GM04503 (cell line): ENCODE data around the gene P2RX2.

Source experiments
- DNase-seq: peaks from one replicate; pipeline ENCODE4 v3.0.0-alpha.2; 2012; ENCODE audit warnings: low read depth

The P2RX2 gene

GRCh38 chr12:132603240-132604150, 15.1 kb upstream of the P2RX2 start:
- DNase-seq, result no peak

- DNase-seq, result no peak
These were observed 14.4 kb upstream of the P2RX2 start for GRCh38 chr12:132604151-132604618.

DNA sequence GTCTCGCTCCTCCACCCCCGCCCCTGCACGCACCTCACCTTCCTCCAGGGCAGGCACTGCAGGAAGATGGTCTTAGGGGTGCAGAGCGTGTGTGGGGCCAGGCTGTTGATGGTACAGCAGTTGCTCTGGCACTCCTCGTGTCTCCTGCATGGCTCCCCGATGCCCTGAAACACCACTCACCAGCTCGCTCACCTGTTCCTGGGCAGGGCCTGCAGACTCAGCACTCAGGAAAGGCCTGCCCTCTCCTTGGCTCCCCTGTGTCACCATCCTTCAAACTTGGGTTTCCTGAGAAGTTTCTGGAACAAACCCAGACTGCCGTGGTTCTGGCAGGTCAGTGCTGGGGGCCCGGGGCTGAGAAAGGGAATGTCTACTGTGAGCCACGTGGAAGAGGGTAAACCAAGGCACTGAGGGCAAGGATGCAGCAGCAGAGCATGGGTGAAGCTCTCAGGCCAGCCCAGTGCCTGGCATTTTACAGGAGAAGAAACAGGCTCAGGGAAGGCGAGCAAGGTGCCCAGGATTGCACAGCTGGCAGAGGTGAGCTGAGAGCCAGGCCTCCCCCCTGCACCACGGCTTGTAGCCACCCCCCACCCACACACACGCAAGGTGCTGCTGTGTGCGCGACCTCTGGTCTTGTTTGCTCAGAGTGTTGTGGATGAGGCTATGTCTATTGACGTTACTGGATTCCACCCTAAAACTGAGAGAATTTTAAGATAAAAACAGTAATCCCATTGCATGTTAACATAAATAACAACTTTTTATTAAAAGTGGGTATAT, 13.7 kb upstream of the P2RX2 start:
- no peak for DNase-seq

DNA sequence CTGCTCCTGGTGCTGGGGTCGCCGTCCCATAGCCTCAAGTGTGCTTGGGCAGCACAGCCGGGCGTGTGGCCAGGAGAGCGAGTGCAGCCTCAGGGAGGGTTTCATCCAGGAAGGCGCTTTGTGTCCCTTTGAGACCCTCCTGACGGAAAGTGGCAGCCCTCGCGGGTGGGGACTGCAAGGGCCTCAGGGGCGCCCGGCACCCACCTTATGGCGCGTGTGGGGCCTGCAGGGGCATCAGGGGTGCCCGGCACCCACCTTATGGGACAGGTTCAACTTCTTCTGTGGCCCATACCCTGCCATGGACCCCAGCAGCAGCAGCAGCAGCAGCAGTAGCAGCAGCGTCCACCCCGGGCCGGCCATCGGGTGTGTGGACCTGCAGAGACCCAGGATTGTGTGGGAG, 12.7 kb upstream of the P2RX2 start:
- no peak for DNase-seq

GRCh38 chr12:132606466-132606865, 12.1 kb upstream of the P2RX2 start:
- DNase-seq, result no peak

DNA sequence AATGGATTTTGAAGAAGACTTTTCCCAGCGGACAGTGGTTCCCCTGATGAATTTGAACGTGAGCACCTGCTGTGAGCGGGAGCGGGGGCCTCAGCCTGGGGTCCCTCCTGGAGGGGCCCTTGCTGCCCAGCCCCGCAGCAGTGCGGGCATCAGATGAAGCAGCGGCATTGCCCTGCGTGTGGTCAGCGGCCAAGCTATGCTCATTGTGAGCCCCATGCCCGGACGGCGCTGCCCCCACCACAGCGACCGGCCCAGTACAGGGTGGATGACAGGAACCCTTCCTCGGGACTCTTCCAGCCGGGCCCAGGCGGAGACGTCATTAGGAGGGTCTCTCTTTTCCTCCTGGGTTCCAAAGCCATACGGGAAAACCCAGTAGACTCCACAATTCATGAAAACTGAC, 11.6 kb upstream of the P2RX2 start:
- DNase-seq, result no peak

DNA sequence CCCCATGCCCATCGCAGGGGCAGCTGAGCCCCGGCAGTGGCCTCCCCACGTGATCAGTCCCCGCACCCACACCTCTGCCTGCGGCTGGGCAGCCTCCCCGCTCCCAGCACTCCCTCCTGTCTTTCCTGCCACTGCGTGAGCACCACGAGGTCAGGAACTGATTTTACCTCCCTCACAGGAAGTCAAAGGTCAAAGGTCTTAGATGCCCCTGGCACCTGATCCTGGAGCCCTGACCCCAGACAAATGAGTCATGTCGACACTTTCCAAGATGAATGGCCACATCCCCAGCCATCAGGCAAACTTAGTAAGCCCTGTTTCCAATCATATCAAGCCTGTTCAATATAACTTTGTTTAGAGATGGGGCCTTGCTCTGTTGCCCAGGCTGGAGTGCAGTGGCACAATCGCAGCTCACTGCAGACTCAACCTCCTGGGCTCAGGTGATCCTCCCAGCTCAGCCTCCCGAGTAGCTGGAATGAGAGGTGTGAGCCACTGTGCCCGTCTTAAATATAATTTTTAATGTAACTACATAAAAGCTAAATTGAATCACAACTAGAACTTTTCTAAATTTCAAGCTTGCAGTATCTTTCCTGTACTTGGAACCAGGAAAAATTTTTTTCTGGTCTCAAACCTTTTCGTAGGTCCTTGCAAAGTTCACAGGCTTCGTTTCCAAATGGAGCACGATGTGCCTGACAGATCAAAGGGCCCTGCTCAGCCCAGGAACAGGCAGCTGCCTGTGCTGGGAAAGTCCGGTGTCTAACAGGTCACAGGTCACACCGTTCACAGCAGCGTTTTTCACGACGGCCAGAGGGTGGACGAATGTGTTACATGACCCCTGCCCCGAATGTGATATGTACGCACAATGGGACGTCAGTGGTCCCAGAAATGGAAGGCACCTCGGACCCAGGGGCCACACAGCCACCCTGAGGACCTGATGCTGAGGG, 10.1 kb upstream of the P2RX2 start:
- DNase-seq, result no peak

DNA sequence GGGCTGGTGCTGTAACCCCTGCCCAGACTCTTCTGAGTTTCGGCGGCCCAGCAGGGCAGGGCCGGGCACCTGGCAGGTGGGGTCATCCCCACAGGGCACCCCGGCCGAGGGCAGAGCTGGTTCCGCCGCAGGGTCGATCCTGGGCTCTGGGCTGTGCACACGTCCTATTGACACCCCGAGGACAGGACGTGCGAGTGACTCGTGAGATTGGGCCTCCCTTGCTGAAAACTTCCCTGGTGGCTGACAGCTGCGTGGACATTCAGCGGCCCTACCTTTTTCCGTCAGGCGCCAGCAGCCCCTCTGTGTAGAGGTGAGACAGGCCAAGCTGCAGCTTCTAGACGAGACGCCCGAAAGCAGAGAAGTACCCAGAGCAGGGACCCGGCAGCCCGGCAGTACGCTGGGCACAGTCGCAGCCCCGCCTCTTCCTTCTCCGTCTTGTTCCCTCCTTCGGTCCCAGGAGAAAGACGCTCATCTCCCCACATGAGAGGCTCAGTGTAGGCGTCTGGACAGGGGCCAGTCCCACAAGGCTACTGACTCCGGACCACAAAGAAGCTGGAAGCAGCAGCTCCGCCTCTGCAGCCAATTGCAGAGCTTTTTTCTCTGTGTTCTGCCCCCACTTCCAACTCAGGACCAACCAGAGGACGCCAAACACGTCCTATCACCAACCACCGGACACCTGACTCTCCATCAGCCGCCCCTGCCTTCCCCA, 8.4 kb upstream of the P2RX2 start, which contains the start of gene LRCOL1:
TSS of gene LRCOL1 (minus strand) at position 532 of the 709 bp plus-strand sequence. CDS start 4,331 bp downstream, outside the sequence.
- peak; percentile 61 for DNase-seq

- DNase-seq, result no peak
These were observed 7.5 kb upstream of the P2RX2 start for GRCh38 chr12:132610866-132611602.

- no peak for DNase-seq
These were observed 7.0 kb upstream of the P2RX2 start for GRCh38 chr12:132611620-132612019.

GRCh38 chr12:132614029-132614428, 4.5 kb upstream of the P2RX2 start:
- DNase-seq, result no peak

GRCh38 chr12:132614861-132615578, 3.6 kb upstream of the P2RX2 start:
- DNase-seq, result no peak

GRCh38 chr12:132615579-132616038, 3.0 kb upstream of the P2RX2 start:
- no peak for DNase-seq

GRCh38 chr12:132617135-132617701, 1.4 kb upstream of the P2RX2 start:
- no peak for DNase-seq

GRCh38 chr12:132617822-132618682, 524 bp upstream of the P2RX2 start:
- no peak for DNase-seq

DNA sequence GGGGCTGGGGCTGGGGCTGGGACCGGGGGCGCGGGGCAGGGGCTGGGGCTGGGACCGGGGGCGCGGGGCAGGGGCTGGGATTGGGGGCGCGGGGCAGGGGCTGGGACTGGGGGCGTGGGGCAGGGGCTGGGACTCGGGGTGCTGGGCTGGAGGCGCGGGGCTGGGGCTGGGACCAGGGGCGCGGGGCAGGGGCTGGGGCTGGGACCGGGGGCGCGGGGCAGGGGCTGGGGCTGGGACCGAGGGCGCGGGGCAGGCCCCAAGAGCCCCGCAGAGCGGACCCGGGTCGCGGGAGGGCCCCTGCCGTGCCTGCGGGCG, 452 bp downstream of the P2RX2 start:
- DNase-seq, result no peak

DNA sequence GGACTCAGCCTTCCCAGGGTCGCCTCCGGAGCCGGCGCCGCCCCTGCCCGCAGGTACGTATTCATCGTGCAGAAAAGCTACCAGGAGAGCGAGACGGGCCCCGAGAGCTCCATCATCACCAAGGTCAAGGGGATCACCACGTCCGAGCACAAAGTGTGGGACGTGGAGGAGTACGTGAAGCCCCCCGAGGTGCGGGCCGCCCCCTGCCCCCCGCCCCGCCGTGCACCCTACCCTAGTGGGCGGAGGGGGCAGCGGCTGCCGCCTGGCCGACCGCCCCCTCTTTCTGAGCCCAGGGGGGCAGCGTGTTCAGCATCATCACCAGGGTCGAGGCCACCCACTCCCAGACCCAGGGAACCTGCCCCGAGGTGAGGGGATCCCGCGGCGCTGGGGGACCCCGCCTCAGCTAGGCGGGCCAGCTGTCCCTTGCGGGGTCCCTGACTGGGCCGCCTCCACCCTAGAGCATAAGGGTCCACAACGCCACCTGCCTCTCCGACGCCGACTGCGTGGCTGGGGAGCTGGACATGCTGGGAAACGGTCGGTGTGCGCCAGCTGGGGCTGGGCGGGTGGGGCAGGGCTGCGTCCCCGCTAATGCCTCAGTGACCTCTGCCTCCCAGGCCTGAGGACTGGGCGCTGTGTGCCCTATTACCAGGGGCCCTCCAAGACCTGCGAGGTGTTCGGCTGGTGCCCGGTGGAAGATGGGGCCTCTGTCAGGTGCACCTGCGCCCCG, 973 bp downstream of the P2RX2 start:
- no peak for DNase-seq
